GM21723 (cell line): ENCODE data around the gene UQCC2.
A peak's percentile ranks its signal among the peaks of the same experiment; 100 is the strongest.

Experiments used
- ATAC-seq: cut with Tn5 transposase; IDR thresholded peaks from one replicate; pipeline ENCODE4 v1.9.1; 2021; ENCODE audit warnings: mild to moderate bottlenecking, moderate library complexity; ENCODE audit not compliant: unreplicated experiment

The UQCC2 gene

GRCh38 chr6:33711140-33712129, at the start of gene UQCC2:
UQCC2 (minus strand) TSS chr6:33711700; CDS start chr6:33711686, 14 bp downstream.
- peak; percentile 81 for ATAC-seq

- no peak for ATAC-seq
Observed at GRCh38 chr6:33759887-33760629, 48.6 kb upstream of the UQCC2 start.

GRCh38 chr6:33758815-33759216, 47.3 kb upstream of the UQCC2 start:
- ATAC-seq = no peak

- no peak for ATAC-seq
Observed at GRCh38 chr6:33757906-33758305, 46.4 kb upstream of the UQCC2 start.

- ATAC-seq = no peak
Observed at GRCh38 chr6:33757113-33757512, 45.6 kb upstream of the UQCC2 start.

GRCh38 chr6:33756211-33756954, 44.9 kb upstream of the UQCC2 start:
- no peak for ATAC-seq

GRCh38 chr6:33755070-33755869, 43.8 kb upstream of the UQCC2 start:
- ATAC-seq = no peak

GRCh38 chr6:33754222-33754621, 42.7 kb upstream of the UQCC2 start:
- ATAC-seq = no peak

- no peak for ATAC-seq
Observed at GRCh38 chr6:33752646-33753015, 41.1 kb upstream of the UQCC2 start.

GRCh38 chr6:33751771-33752645, 40.5 kb upstream of the UQCC2 start:
- ATAC-seq = no peak

GRCh38 chr6:33750244-33750991, 38.9 kb upstream of the UQCC2 start:
- no peak for ATAC-seq

- no peak for ATAC-seq
Observed at GRCh38 chr6:33749401-33749800, 37.9 kb upstream of the UQCC2 start.

- no peak for ATAC-seq
Observed at GRCh38 chr6:33748841-33749240, 37.3 kb upstream of the UQCC2 start.

- ATAC-seq = no peak
Observed at GRCh38 chr6:33747823-33748222, 36.3 kb upstream of the UQCC2 start.

GRCh38 chr6:33746651-33747100, 35.2 kb upstream of the UQCC2 start, which contains the start of gene IP6K3:
IP6K3 (minus strand) TSS chr6:33746905; CDS start chr6:33735476, 11,429 bp downstream.
- ATAC-seq = no peak

- no peak for ATAC-seq
Observed at GRCh38 chr6:33746036-33746600, 34.6 kb upstream of the UQCC2 start.

- no peak for ATAC-seq
Observed at GRCh38 chr6:33745548-33745947, 34.0 kb upstream of the UQCC2 start.

- ATAC-seq = no peak
Observed at GRCh38 chr6:33744895-33745546, 33.5 kb upstream of the UQCC2 start.
